HUES64 (cell line): Measurements from ENCODE around the gene GIGYF1.

Experiments
- H3K27ac ChIP-seq: 2 replicates; pipeline ENCODE4 v1.7.0; 2013; ENCODE audit warnings: low read depth, low read length, inconsistent platforms
- H3K27me3 ChIP-seq: 2 replicates; pipeline ENCODE4 v1.6.1; 2013; ENCODE audit warnings: mild to moderate bottlenecking, low read length; ENCODE audit not compliant: insufficient read depth
- H3K36me3 ChIP-seq: 2 replicates; pipeline ENCODE4 v1.6.1; 2013; ENCODE audit warnings: mild to moderate bottlenecking, low read length; ENCODE audit not compliant: insufficient read depth
- H3K4me1 ChIP-seq: 2 replicates; pipeline ENCODE4 v1.6.1; 2013; ENCODE audit warnings: mild to moderate bottlenecking, low read length, moderate library complexity; ENCODE audit not compliant: insufficient read depth
- H3K4me3 ChIP-seq: 2 replicates; pipeline ENCODE4 v1.5.1; 2013; ENCODE audit warnings: mild to moderate bottlenecking, low read length, moderate library complexity
- H3K9ac ChIP-seq: 2 replicates; pipeline ENCODE4 v1.6.1; 2013; ENCODE audit warnings: mild to moderate bottlenecking, low read depth, low read length
- H3K9me3 ChIP-seq: 2 replicates; pipeline ENCODE4 v1.6.1; 2013; ENCODE audit warnings: low read depth, low read length; ENCODE audit not compliant: insufficient read depth
- WGBS: fragments of 150-250, 120-280 bp; methylation state at CpG from one replicate; pipeline ENCODE4 v1.1.7; 2013; ENCODE audit warnings: missing lambda C conversion rate; 5-methylcytosine and 5-hydroxymethylcytosine counted together

Gene GIGYF1

DNA sequence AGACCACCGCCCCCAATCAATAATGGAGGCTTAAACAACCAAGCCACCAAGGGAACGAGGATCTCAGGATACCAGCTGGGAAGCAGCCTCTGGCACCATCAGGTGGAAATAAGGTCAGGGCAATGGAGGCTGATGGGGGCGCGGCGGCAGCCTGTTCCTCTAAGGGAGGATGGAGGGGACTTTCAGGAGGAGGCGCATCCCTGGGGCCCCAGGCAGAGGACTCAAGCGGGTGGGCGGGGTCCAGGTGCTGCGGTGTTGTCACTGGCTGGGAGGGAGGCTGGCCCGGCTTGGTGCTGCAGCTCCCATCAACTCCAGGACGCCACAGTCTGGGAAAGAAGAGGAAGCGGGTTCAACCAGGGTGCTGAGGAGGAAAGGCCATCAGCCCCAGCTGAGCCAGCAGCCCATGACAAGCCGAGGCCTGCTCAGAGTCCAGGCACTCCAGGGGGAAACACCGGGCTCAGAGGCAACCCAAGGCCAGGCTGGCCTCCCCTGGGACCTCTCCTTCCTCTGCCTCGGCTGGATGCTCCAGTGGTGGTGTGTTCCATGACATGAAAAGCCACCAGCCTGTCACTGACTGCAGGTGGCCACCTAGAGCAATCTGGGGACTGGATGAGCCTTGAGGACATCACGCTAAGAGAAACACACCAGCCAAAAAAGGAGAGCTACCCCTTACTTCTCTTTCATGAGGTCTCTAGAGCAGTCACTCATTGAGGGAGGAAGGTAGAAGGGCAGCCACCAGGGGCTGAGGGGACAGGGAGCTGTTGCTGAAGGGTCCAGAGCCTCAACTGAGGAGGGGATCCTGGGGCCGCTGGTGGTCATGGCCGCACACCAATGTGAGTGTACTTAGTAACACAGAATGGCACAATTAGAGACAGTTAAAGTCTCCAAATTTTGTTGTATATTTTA lies 4.6 kb downstream of the GIGYF1 start:
- H3K9ac ChIP-seq: no peak overlapping the region
- H3K9me3 ChIP-seq: no peaks in the 10 kb centered on the region
- no peak overlapping the region for H3K27ac ChIP-seq
- H3K27me3 ChIP-seq: no peaks in the 10 kb centered on the region
- peaks cover 19% of the 10 kb centered on the region for H3K4me1 ChIP-seq
- WGBS: 93% methylated on average over 18 of the region's 18 CpGs
- H3K4me3 ChIP-seq: no peak overlapping the region
- peaks cover 62% of the 10 kb centered on the region for H3K36me3 ChIP-seq

DNA sequence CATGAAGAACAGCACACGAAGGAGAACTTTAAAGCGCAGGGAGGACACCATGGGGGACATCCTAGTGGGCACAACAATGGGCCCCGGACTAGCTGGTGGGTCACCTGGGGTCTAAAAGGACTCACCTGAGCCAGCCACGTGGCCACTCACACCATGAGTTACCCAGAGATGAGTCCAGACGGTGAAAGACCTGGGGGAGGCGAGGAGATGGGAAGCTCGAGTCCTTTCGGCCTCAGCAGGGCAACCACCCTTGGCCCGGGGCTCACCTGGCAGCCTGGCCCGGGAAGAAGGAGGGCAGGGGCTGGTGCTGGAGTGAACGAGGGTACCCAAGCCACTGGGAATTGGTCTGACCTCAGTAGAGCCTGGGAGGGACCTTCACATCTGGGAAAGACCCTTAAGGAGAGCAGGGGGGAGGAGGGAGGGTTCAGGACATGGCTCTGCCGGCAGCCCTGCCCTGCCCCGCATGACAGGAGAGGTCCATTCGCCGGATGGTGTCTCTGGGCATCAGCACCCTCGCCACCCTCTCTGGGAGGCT lies 5.7 kb downstream of the GIGYF1 start:
- Histone ChIP-seq H3K27ac (no peak overlapping the region), H3K4me1 (peaks cover 19% of the 10 kb centered on the region), H3K9ac (no peak overlapping the region), H3K27me3 (no peaks in the 10 kb centered on the region), H3K4me3 (no peak overlapping the region), H3K36me3 (peaks cover 73% of the 10 kb centered on the region), H3K9me3 (no peaks in the 10 kb centered on the region)
- WGBS: 93% methylated on average over 16 of the region's 16 CpGs

DNA sequence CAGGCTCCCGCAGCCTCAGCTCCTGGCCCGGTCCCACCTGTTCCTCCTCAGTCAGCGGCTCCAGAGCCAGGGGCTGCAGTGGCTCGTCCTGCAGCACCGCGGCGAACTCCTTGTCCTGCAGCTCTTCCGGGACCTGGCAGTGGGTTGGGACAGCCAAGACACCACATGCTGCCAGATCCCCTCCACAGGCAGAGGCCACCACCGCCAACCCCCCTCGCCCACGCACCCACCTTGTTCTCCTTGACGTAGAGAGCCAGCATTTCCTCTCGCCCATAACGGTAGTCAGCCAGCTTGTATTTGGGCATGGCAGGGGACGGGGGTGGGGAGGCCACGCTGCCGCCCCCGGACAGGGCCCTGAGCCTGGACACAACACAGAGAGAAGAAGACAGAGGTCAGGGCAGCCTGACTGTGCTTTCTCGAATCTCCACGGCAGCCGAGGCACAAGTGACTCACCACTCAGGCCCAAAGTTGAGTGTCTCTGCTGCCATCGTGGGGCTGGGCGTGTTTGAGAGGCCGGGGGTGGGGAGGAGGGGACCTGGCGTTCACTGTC lies 6.2 kb downstream of the GIGYF1 start:
- 94% methylated on average over 25 of the region's 25 CpGs for WGBS
- H3K27me3 ChIP-seq: no peaks in the 10 kb centered on the region
- H3K27ac ChIP-seq: no peak overlapping the region
- peaks cover 17% of the 10 kb centered on the region for H3K4me1 ChIP-seq
- H3K4me3 ChIP-seq: no peak overlapping the region
- H3K36me3 ChIP-seq: peaks cover 78% of the 10 kb centered on the region
- H3K9me3 ChIP-seq: no peaks in the 10 kb centered on the region
- no peak overlapping the region for H3K9ac ChIP-seq

DNA sequence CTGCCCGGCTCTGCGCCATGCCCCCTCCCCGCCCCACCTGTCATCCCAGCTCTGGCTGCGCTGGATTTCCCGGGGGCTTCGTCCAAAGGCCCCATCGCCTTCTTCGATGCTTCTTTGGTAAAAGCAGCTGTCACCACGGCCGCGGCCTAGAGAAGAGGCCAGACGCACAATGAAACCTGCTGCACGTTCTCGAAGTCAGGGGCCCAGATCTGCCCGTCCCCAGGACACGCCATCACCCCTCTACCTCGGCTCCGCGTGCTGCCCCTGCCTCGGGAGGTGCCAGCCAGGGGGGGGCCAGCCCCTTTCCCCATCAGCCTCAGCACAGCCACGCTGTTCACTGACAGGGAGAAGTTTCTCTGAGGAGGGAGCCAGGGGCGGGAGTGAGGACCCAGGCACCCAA lies 6.8 kb downstream of the GIGYF1 start:
- 93% methylated on average over 21 of the region's 22 CpGs for WGBS
- Histone ChIP-seq H3K4me3 (no peak overlapping the region), H3K9ac (no peak overlapping the region), H3K27ac (no peak overlapping the region), H3K9me3 (no peaks in the 10 kb centered on the region), H3K27me3 (no peaks in the 10 kb centered on the region), H3K36me3 (peaks cover 84% of the 10 kb centered on the region), H3K4me1 (peaks cover 11% of the 10 kb centered on the region)

DNA sequence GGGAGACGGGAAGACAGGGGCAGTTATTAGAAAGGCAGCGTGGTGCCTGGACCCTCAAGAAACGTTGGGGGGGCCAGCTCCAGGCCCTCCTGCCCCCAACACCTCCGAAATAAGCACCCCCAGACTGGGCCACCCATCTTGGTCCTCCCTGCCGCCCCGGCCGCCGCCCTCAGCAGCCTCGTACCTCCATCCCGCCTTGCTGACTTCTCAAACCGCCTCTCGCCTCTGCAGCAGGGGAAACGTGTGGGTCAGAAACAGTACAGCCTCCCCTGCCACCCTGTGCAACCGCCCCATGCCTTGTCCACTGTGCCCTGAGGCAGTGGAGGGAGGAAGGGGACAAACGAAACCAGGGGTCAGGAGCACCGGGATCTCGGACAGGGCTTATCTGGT lies 7.2 kb downstream of the GIGYF1 start:
- Histone ChIP-seq H3K36me3 (peaks cover 88% of the 10 kb centered on the region), H3K9ac (no peak overlapping the region), H3K27ac (no peak overlapping the region), H3K9me3 (no peaks in the 10 kb centered on the region), H3K4me3 (no peak overlapping the region), H3K4me1 (peaks cover 7% of the 10 kb centered on the region; the same call in 1 of the 2 replicates), H3K27me3 (no peaks in the 10 kb centered on the region)
- 93% methylated on average over 17 of the region's 17 CpGs for WGBS

DNA sequence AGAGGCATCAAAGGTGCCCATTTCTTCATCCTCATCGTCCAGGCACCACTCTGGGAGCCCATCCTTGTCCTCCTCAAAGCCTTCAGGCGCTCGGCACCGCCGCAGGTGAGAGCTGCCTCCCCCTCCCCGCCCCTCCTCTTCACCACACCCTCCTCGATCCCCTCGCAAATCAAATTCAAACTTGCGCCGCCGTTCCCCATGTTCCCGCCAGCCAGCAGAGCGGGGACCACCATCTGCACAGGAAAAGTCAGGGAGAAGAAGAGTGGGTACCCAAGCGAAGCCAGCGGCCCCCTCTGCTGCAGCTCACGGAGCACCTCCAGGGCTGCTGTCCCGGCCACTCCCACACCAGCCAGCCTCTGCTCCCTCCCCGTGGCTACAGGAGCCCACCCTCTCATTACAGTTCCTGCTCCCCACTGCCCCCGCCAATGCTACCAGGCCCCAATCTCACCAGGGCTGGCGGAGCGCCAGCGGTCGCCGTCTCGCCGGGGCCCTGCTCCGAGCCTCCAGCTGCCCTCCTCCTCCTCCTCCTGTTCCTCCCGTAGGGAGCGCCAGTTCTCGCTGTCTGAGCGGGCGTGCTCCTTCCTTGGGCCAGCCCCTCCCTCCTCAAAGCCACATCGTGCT lies 7.7 kb downstream of the GIGYF1 start:
- Histone ChIP-seq H3K4me1 (peaks cover 4% of the 10 kb centered on the region; the same call in 1 of the 2 replicates), H3K9ac (no peak overlapping the region), H3K36me3 (peaks cover 94% of the 10 kb centered on the region), H3K27ac (no peak overlapping the region), H3K4me3 (no peak overlapping the region), H3K9me3 (no peaks in the 10 kb centered on the region), H3K27me3 (no peaks in the 10 kb centered on the region)
- WGBS: 91% methylated on average over 33 of the region's 33 CpGs

DNA sequence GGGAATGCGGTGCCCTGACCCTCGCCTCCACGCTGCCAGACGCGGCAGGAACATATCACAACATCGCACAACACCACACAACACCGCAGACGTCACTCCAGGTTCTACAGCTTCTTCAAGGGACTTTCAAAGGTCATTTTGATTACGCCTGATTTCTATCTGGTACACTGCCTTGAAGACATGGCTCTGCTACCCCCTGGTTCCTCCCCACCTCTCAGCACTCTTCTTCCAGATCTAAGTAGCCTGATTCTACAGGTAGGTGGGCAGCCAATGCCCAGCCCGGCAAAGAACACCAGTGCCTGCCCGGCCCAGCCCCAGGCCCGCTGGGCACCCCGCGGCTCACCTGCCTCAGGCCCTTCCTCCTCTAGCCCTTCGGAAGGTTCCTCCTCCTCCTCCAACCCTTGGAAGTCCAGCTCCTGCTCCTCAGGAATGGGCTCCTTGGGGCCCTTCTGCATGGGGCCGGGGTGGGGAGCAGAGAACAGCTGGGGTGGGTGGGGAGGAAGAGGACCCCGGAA lies 8.4 kb downstream of the GIGYF1 start:
- H3K4me1 ChIP-seq: no peaks in the 10 kb centered on the region
- no peaks in the 10 kb centered on the region for H3K9me3 ChIP-seq
- WGBS: 90% methylated on average over 17 of the region's 17 CpGs
- peaks cover 95% of the 10 kb centered on the region for H3K36me3 ChIP-seq
- H3K4me3 ChIP-seq: no peak overlapping the region
- no peaks in the 10 kb centered on the region for H3K27me3 ChIP-seq
- no peak overlapping the region for H3K9ac ChIP-seq
- H3K27ac ChIP-seq: no peak overlapping the region

DNA sequence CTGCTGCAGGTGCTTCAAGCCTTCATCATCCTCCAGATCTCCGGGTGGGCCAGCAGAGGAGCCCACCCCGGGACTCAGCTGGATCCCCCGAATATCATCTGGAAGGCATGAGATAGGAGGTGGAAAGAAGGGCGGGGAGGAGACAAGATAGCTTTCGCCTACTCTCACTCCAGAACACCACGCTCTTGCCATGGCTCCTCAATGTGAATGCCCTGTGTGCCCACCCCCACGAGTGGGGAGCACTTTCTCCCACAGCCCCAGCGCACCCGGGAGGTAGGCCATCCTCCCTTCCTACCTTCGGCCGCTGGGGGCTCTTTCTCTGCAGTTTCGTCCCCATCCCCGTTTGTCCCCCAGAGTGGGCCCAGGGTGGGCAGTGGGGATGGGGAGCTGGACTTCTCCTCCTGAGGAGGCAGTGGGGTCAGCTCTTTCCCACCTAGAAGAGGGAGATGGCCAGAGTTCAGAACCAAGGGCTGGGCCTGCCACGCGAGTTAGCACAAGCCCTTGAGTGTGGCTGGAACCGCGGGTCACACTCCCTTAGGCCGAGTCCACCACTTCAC lies 8.9 kb downstream of the GIGYF1 start:
- no peaks in the 10 kb centered on the region for H3K4me1 ChIP-seq
- H3K9ac ChIP-seq: no peak overlapping the region
- H3K4me3 ChIP-seq: no peak overlapping the region
- H3K9me3 ChIP-seq: no peaks in the 10 kb centered on the region
- H3K36me3 ChIP-seq: peaks cover 99% of the 10 kb centered on the region
- 90% methylated on average over 18 of the region's 18 CpGs for WGBS
- H3K27me3 ChIP-seq: no peaks in the 10 kb centered on the region
- H3K27ac ChIP-seq: no peak overlapping the region

DNA sequence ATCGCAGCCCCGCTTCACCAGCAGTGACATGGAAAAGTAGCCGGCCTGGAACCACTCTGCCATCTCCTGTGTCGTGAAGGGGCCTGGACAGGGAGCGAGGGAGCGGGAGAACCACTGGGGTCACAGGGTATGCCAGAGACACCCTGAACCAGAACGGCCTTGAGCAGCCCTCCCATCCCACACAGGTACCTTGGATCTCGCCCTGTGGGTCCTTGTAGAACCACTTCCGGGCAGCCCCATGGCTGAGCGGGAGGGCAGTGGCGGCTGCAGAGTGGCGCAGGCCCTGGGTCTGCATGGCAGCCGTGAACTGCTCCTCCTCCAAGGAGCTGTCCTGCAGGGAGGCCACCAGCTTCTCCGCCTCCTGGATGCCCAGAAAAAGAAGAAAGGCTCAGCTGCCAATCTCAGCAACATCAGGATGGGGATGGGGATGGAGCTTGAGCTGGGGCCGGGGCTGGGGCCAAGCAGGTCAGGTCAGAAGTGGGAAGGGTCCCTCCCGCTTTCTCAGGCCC lies 9.5 kb downstream of the GIGYF1 start:
- Histone ChIP-seq H3K4me3 (no peak overlapping the region), H3K9ac (no peak overlapping the region), H3K27ac (no peak overlapping the region), H3K27me3 (no peaks in the 10 kb centered on the region), H3K4me1 (no peaks in the 10 kb centered on the region), H3K36me3 (peaks cover 98% of the 10 kb centered on the region), H3K9me3 (no peaks in the 10 kb centered on the region)
- WGBS: 89% methylated on average over 16 of the region's 16 CpGs

DNA sequence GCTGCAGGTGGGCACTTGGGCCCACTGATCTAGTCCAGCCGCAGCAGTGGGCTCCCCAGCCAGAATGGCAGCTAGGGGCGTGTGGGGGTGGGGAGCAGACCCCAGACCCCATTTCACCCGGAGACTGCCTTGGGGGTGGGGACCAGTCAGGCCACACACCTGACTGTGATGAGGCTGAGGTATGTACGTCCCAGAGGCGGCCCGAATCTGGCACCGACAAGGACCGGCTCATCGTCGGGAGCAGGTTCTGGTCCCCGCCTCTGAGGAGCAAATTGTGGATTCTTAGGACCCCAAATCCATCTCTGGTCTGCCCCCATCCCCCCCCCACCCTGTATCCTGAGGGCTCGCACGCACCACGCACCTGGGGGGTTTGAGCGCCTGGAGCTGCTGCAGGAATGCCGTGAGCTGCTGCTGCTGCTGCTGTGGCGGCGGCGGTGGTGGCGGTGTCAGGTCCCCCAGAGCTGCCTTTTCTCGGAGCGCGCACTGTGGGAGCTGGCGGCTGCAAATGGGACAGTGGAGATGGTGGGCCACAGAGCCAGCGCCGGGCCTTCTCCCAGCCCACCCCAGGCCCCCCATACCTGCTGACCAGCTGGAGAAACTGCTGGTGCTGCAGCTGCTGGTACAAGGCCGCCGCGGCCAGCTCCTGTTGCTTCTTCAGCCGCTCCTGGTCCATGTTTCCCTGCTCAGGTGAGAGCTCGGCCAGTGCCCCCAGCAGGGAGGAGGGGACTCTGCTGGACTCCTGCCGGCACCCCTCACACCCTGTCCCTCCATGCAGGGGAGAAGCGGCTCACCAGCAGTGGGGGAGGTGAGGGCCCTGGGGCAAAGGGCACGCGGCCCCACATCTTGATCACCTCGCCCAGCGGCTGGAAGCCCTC lies 10.2 kb downstream of the GIGYF1 start:
- WGBS: 91% methylated on average over 37 of the region's 37 CpGs
- no peaks in the 10 kb centered on the region for H3K27me3 ChIP-seq
- no peaks in the 10 kb centered on the region for H3K9me3 ChIP-seq
- H3K4me1 ChIP-seq: no peaks in the 10 kb centered on the region
- no peak overlapping the region for H3K9ac ChIP-seq
- H3K27ac ChIP-seq: no peak overlapping the region; the same call in 1 of the 2 replicates
- H3K4me3 ChIP-seq: no peak overlapping the region
- H3K36me3 ChIP-seq: peaks cover 95% of the 10 kb centered on the region
